ENCODE measurements around the gene DPP7.

GRCh38 chr9:137110147-137110910 is 4.2 kb downstream of the DPP7 start:
- TF ChIP-seq USF1 (IDR thresholded peaks at IDR 0.05): no peak
- no peak for TF ChIP-seq RAD21 (IDR thresholded peaks at IDR 0.05; ENCODE audit: low read depth)
- no peak for TF ChIP-seq TCF12 (IDR thresholded peaks at IDR 0.05; ENCODE audit: low read depth)
- no peak for TF ChIP-seq EGR1 (IDR thresholded peaks at IDR 0.05)
